Progenitor cell of endocrine pancreas (in vitro differentiated cells): ENCODE measurements around the gene SERINC3. TPM values are rescaled to one million over a fixed set of nuclear protein-coding genes. Genes with fewer than 3 reads are reported as not detected.

Experiments
- DNase-seq: peaks from one replicate; pipeline ENCODE4 v3.0.0; 2021; ENCODE audit warnings: low spot score; ENCODE audit not compliant: unreplicated experiment
- H3K27ac Mint-ChIP-seq: 2 replicates; pipeline ENCODE4 v1.8.0; 2021; ENCODE audit warnings: mild to moderate bottlenecking, moderate library complexity, mixed read lengths
- H3K27me3 Mint-ChIP-seq: 2 replicates; pipeline ENCODE4 v1.8.0; 2021; ENCODE audit warnings: mixed read lengths
- H3K36me3 Mint-ChIP-seq: 2 replicates; pipeline ENCODE4 v1.8.0; 2022; ENCODE audit warnings: mixed read lengths; ENCODE audit not compliant: insufficient read depth
- H3K4me1 Mint-ChIP-seq: 2 replicates; pipeline ENCODE4 v1.8.0; 2021; ENCODE audit warnings: low read depth, mixed read lengths
- H3K4me3 Mint-ChIP-seq: 2 replicates; pipeline ENCODE4 v1.8.0; 2021; ENCODE audit warnings: low read depth, mild to moderate bottlenecking, moderate library complexity, mixed read lengths
- H3K9me3 Mint-ChIP-seq: 2 replicates; pipeline ENCODE4 v1.8.0; 2021; ENCODE audit warnings: low read depth, mixed read lengths
- CTCF ChIP-seq: fragments of 200-600 bp; sonication (generic); IDR thresholded peaks from one replicate; pipeline ENCODE4 v1.5.0; 2021; ENCODE audit warnings: antibody characterized with exemption, mild to moderate bottlenecking; ENCODE audit not compliant: unreplicated experiment
- long read RNA-seq: library from polyadenylated mRNA; unstranded; transcript quantifications from one replicate; pipeline ENCODE4 v2.0.0, GENCODE V29; 2020
- total RNA-seq: library from RNA; stranded (reverse); gene quantifications from 2 replicates; pipeline ENCODE4 v1.2.1, GENCODE V29; 2021

Gene SERINC3
- 36.8 and 41.5 TPM in 2 replicates for total RNA-seq
- long read RNA-seq, full-length matches to known transcripts = 214 of 239 reads
- long read RNA-seq, partial matches to known transcripts = 6 of 239 reads
- long read RNA-seq, other reads (novel, unspliced or antisense) = 19 of 239 reads

GRCh38 chr20:44521484-44522481 is at the start of gene SERINC3:
SERINC3 (minus strand) TSS chr20:44522070; CDS start chr20:44521951, 119 bp downstream.
- H3K27ac Mint-ChIP-seq = peak within 1 kb of the TSS; percentile 95
- peak within 1 kb of the TSS; percentile 88 for H3K4me3 Mint-ChIP-seq
- H3K27me3 Mint-ChIP-seq = no peaks in the 10 kb centered on the region
- H3K36me3 Mint-ChIP-seq = no peaks in the 10 kb centered on the region
- peak; percentile 80 for DNase-seq
- TF ChIP-seq CTCF = peak; percentile 15
- H3K4me1 Mint-ChIP-seq = peaks cover 36% of the 10 kb centered on the region
- H3K9me3 Mint-ChIP-seq = no peaks in the 10 kb centered on the region

GRCh38 chr20:44571362-44571988 is 49.6 kb upstream of the SERINC3 start:
- H3K27ac Mint-ChIP-seq = no peak overlapping the region
- H3K4me1 Mint-ChIP-seq = peaks cover 5% of the 10 kb centered on the region
- no peaks in the 10 kb centered on the region for H3K9me3 Mint-ChIP-seq
- H3K36me3 Mint-ChIP-seq = no peaks in the 10 kb centered on the region
- no peak overlapping the region for H3K4me3 Mint-ChIP-seq
- no peak for TF ChIP-seq CTCF
- H3K27me3 Mint-ChIP-seq = no peaks in the 10 kb centered on the region
- DNase-seq = no peak

- Mint-ChIP-seq H3K27me3 (no peaks in the 10 kb centered on the region), H3K9me3 (no peaks in the 10 kb centered on the region), H3K4me1 (no peaks in the 10 kb centered on the region), H3K27ac (no peak overlapping the region), H3K4me3 (no peak overlapping the region), H3K36me3 (no peaks in the 10 kb centered on the region)
- no peak for DNase-seq
- no peak for TF ChIP-seq CTCF
Measured at GRCh38 chr20:44570367-44570766, 48.5 kb upstream of the SERINC3 start.

- Mint-ChIP-seq H3K27me3 (no peaks in the 10 kb centered on the region), H3K4me3 (no peak overlapping the region), H3K9me3 (no peaks in the 10 kb centered on the region), H3K27ac (no peak overlapping the region), H3K36me3 (no peaks in the 10 kb centered on the region), H3K4me1 (no peaks in the 10 kb centered on the region)
- TF ChIP-seq CTCF = no peak
- no peak for DNase-seq
Measured at GRCh38 chr20:44566811-44567210, 44.9 kb upstream of the SERINC3 start.

GRCh38 chr20:44566018-44566417 is 44.1 kb upstream of the SERINC3 start:
- no peaks in the 10 kb centered on the region for H3K27me3 Mint-ChIP-seq
- no peaks in the 10 kb centered on the region for H3K36me3 Mint-ChIP-seq
- no peak overlapping the region for H3K4me3 Mint-ChIP-seq
- TF ChIP-seq CTCF = no peak
- no peak for DNase-seq
- no peak overlapping the region for H3K27ac Mint-ChIP-seq
- H3K4me1 Mint-ChIP-seq = no peaks in the 10 kb centered on the region
- H3K9me3 Mint-ChIP-seq = no peaks in the 10 kb centered on the region
